GM12875 (cell line): ENCODE measurements around the gene VWA8.

Experiments used
- H3K4me3 ChIP-seq: one replicate; pipeline ENCODE4 v1.5.1; 2011; ENCODE audit warnings: low read depth, low read length, control low read depth
- CTCF ChIP-seq: IDR thresholded peaks from 2 replicates; pipeline ENCODE4 v1.5.1; 2011; ENCODE audit warnings: low read depth, mild to moderate bottlenecking, control low read depth, inconsistent platforms, low read length, moderate library complexity, borderline replicate concordance; ENCODE audit not compliant: insufficient read depth

The VWA8 gene

GRCh38 chr13:41613984-41614661 is 346.8 kb downstream of the VWA8 start:
- TF ChIP-seq CTCF: no peak
- H3K4me3 ChIP-seq: no peak overlapping the region

- TF ChIP-seq CTCF: no peak
- no peak overlapping the region for H3K4me3 ChIP-seq
These were observed 347.4 kb downstream of the VWA8 start for GRCh38 chr13:41613471-41613870.

- no peak overlapping the region for H3K4me3 ChIP-seq
- no peak for TF ChIP-seq CTCF
These were observed 349.5 kb downstream of the VWA8 start for GRCh38 chr13:41611385-41611784.

- no peak overlapping the region for H3K4me3 ChIP-seq
- no peak for TF ChIP-seq CTCF
These were observed 350.5 kb downstream of the VWA8 start for GRCh38 chr13:41610404-41610803.

- no peak for TF ChIP-seq CTCF
- no peak overlapping the region for H3K4me3 ChIP-seq
These were observed 351.1 kb downstream of the VWA8 start for GRCh38 chr13:41609828-41610227.

GRCh38 chr13:41608839-41609177 is 352.1 kb downstream of the VWA8 start:
- no peak for TF ChIP-seq CTCF
- no peak overlapping the region for H3K4me3 ChIP-seq

GRCh38 chr13:41608111-41608838 is 352.6 kb downstream of the VWA8 start:
- no peak overlapping the region for H3K4me3 ChIP-seq
- TF ChIP-seq CTCF: no peak
